GM21515 (cell line): Measurements from ENCODE around the gene CDC123.
"Not testable (repeated sequence)": the region's sequence is repeated elsewhere in the genome, so short reads cannot be mapped to it uniquely, and the experiment has no call there.

Experiments
- ATAC-seq: cut with Tn5 transposase; IDR thresholded peaks from one replicate; pipeline ENCODE4 v1.9.1; 2021; ENCODE audit not compliant: unreplicated experiment

The CDC123 gene

DNA sequence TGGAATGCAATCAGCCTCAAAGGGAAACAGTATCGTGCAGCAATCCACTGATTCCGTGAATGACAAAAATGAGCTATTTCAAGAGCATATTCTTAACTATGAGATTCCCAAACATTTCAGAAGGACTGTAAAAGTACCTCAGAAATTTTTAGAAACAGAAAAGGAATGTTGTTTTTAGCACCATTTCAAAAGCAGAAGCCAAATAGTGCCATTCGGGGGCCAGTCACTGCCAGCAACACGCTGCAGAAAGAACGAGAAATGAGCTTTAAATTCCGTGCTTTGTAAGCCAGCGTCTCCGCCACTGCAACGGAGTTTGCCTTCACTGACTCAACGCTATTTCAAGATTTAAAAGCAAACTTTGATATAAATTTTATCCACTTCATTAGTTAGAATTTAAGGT lies 6.6 kb upstream of the CDC123 start:
- ATAC-seq, result no peak

GRCh38 chr10:12191715-12192114 lies 4.3 kb upstream of the CDC123 start:
- ATAC-seq, result no peak

- no peak for ATAC-seq
Measured at GRCh38 chr10:12193193-12193592, 2.8 kb upstream of the CDC123 start.

DNA sequence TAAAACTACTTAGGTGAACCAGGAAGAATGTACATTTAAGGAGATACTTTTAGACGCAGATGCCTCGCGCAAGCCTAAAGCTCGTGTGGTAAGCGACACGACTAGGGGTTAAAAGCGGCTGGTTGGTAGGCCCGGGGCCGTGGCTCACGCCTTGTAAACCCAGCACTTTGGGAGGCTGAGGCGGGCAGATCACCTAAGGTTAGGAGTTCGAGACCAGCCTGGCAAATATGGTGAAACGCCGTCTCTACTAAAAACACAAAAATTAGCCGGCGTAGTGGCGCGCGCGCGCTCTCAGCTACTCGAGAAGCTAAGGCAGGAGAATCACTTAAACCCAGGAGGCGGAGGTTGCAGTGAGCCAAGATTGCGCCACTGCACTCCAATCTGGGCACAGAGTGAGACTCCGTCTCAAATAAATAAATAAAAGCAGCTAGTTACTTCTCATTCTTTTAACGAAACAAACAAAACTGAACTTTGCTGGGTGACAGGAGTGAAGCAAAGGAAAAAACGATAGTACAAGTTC lies 1.2 kb upstream of the CDC123 start:
- no peak for ATAC-seq

GRCh38 chr10:12195281-12195602 lies 746 bp upstream of the CDC123 start:
- ATAC-seq, result no peak

DNA sequence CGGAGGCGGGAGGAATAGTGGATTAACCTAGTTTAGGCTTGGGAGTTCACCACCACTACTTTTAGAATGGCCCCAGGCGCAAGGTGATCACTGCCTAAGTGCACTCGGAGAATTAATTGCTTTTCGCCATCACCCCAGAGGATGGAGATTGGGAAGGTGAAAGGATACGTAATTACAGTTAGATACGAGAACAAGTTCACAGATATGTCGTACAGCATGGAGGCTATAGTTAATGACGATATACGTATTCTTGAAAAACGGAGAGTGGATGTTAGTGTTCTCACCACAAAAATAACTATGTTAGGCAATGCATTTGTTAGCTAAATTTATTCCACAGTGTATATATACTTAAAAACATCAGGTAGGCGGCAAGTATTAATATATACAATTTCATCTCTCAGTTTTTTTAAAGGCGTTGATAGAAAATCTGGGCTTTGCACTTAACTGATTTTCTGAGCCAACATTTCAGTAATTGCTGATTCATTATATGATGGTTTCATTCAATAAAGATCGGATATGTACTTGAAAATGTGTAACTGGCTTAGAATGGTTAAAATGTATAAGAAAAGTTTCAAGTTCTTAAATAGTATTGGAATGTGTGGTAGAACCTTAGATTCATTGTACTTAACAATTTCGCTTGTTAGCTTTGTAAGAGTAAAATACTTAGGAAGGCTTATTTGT lies 683 bp downstream of the CDC123 start:
- ATAC-seq, result no peak

DNA sequence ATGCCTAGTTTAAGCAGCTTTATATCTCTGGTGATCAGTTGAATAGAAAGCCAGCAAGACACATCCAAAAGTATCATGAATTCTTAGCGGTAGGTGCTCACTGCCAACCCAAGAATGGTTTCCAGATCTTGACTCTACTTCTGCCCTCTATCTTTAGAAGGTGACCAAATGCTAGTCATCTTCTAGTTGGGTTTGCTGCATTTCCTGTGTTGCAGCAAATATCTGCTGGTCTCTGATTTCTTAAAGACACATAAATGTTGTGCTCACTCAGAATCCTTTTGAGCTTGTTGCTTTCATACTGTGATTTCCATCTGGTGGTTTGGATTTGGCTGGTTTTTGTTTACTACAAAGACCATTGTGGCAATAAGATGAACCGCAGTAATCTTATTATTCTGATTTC lies 2.2 kb downstream of the CDC123 start:
- no peak for ATAC-seq

DNA sequence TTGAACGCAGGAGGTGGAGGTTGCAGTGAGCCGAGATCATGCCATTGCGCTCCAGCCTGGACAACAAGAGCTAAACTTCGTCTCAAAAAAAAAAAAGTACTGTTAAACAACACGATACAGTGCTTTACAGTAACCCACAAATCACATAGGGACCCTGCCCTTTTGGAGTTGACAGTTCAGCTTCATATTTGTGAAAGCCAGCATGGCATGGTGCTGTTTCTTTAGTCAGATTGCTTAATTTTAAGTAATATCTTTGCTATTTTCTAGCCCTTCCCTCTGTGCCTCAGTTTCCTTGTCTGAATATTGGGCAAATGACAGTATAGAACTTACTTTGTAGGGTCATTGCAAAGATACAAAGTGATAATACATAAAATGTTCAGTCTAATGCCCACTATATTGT lies 4.9 kb downstream of the CDC123 start:
- ATAC-seq, result no peak

DNA sequence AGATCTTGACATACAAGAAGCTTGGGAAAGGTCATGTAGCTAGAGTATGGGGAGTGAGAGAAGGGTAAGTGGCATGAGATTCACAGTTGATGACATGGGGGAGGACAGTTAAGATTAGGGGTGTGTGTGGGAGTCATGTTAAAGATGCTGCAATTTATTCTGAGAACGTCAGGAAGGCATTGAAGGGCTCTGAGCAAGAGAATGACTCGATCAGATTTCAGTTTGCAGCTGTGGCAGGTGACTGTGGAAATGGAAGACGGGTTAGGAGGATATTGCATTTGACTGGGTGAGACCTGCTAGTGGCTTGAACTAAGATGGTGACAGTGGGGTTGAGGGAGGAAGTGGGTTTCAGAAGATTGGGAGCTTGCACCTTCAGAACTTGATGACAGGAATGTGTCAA lies 5.6 kb downstream of the CDC123 start:
- no peak for ATAC-seq

DNA sequence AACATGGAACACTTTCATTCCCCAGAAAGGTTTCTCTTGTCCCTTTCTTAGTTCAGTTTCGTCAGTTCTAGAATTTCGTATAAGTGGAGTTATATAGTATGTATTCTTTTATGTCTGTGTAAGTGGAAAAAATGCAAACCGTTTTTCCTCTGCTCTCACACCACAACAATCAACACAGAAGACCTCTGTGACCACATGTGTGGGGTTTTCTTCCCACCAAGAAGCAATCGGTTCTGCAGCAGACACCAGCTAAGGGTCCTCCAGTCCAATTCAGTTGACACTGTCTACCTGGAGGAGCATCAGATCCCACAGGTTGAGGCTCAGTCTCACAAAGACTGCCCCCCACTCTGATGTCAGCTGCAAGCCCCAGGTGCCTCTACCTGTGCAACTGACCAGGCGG lies 6.2 kb downstream of the CDC123 start:
- ATAC-seq, result no peak

- no peak for ATAC-seq
Measured at GRCh38 chr10:12205082-12205481, 9.1 kb downstream of the CDC123 start.

GRCh38 chr10:12207114-12207513 lies 11.1 kb downstream of the CDC123 start:
- no peak for ATAC-seq

DNA sequence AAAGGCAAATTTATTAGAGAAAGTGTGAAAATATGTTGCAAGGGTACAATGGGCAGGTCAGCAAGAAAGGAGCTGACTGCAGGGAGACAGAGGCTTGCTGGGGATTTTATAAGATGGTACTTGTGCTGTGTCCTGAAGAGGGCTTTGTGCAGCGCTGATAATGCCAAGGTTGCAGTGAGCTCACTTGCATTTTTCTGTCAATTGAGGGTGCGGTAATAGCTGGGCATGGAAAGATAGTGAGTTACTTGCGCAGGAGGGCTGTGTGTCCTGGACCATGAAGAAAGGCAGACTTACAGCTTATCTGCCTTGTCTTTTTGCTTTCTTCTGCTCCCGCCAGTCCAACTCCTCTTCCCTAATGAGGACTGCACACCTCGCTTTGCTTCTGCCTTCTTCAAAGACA lies 12.5 kb downstream of the CDC123 start:
- ATAC-seq, result no peak

GRCh38 chr10:12212454-12212853 lies 16.5 kb downstream of the CDC123 start:
- no peak for ATAC-seq

- no peak for ATAC-seq
Measured at GRCh38 chr10:12213621-12214020, 17.6 kb downstream of the CDC123 start.

- ATAC-seq, result no peak
Measured at GRCh38 chr10:12214093-12214492, 18.1 kb downstream of the CDC123 start.

DNA sequence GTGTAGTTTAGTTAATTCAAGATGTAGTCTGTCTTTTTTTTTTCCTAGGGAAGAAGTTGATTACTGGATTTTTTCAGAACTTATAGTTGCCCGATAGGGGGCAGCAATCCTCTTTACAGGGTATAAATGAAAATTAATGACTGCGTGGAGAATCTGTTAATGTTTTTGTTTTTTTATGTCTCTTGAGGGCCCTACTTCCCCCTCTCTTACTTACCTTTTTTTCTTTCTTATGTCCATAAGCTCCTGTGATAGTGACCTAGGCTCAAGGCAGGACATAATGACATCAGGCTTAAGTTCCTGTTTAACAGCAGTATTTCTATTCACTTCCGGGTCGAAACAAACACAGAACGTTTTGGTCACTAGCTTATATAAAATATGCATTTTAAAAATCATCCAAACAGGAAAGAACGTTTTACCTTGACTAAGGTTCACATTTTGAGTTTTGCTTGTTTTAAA lies 18.8 kb downstream of the CDC123 start:
- ATAC-seq, result no peak

- ATAC-seq, result no peak
Measured at GRCh38 chr10:12218991-12219390, 23.0 kb downstream of the CDC123 start.

- ATAC-seq, result no peak
Measured at GRCh38 chr10:12221323-12222298, 25.6 kb downstream of the CDC123 start.

- ATAC-seq, result no peak
Measured at GRCh38 chr10:12225444-12225843, 29.5 kb downstream of the CDC123 start.

- ATAC-seq, result not testable (repeated sequence)
Measured at GRCh38 chr10:12226438-12226837, 30.4 kb downstream of the CDC123 start.

GRCh38 chr10:12228851-12229250 lies 32.9 kb downstream of the CDC123 start:
- ATAC-seq, result no peak
